ENCODE results near the gene GRIA1. TPM values are rescaled to one million over a fixed set of nuclear protein-coding genes. Genes with fewer than 3 reads are reported as not detected.

Gene GRIA1
- total RNA-seq, 2 experiments from 2014 or later, result not detected

DNA sequence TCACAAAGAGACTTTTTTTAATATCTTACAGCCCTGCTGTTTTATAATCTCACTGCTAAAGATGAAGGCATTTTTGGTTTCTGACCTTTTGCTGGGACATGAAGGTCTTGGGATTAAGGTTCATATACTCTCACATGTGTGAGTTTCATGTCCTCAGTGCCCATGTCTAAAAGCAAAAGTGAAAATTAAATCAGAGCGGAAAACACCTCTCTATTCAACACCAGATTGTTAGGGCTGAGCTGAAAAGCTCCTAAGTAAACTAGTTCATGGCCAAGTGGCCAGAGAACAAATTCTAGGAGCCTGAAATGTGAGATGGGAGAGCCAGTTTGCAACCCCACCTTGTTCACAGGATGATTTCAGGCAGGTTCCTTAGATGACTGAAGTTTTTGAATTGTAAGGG lies 110.9 kb downstream of the GRIA1 start:
- CTCF ChIA-PET, result no interaction called here
- intact Hi-C loops (cut with micrococcal nuclease), result no loop called here

GRCh38 chr5:153605386-153605785 lies 114.9 kb downstream of the GRIA1 start:
- intact Hi-C loops (cut with micrococcal nuclease), result no loop called here
- Mint-ChIP-seq H3K27me3 (ENCODE audit: low read depth) (no peaks in the 10 kb centered on the region), H3K9me3 (no peaks in the 10 kb centered on the region), H3K4me1 (ENCODE audit: low read depth) (no peaks in the 10 kb centered on the region), H3K36me3 (ENCODE audit: low read depth) (no peaks in the 10 kb centered on the region), H3K4me3 (no peak overlapping the region), H3K27ac (no peak overlapping the region)
- no peak for DNase-seq
- CTCF ChIA-PET, result no interaction called here

More for the DNA sequence above, 110.9 kb downstream of the GRIA1 start:
- no peak for DNase-seq
- H3K36me3 Mint-ChIP-seq (ENCODE audit: low read depth), result no peaks in the 10 kb centered on the region
- H3K27me3 Mint-ChIP-seq (ENCODE audit: low read depth), result no peaks in the 10 kb centered on the region
- no peak overlapping the region for H3K4me3 Mint-ChIP-seq
- H3K4me1 Mint-ChIP-seq (ENCODE audit: low read depth), result no peaks in the 10 kb centered on the region
- H3K9me3 Mint-ChIP-seq, result no peaks in the 10 kb centered on the region
- no peak overlapping the region for H3K27ac Mint-ChIP-seq

- Mint-ChIP-seq H3K9me3 (no peaks in the 10 kb centered on the region), H3K27ac (no peak overlapping the region), H3K27me3 (ENCODE audit: low read depth) (peaks cover 2% of the 10 kb centered on the region), H3K36me3 (ENCODE audit: low read depth) (no peaks in the 10 kb centered on the region), H3K4me1 (ENCODE audit: low read depth) (no peaks in the 10 kb centered on the region), H3K4me3 (no peak overlapping the region)
- CTCF ChIA-PET, result no interaction called here
- DNase-seq, result no peak
- intact Hi-C loops (cut with micrococcal nuclease), result no loop called here
Measured at GRCh38 chr5:153610009-153610408, 119.5 kb downstream of the GRIA1 start.

DNA sequence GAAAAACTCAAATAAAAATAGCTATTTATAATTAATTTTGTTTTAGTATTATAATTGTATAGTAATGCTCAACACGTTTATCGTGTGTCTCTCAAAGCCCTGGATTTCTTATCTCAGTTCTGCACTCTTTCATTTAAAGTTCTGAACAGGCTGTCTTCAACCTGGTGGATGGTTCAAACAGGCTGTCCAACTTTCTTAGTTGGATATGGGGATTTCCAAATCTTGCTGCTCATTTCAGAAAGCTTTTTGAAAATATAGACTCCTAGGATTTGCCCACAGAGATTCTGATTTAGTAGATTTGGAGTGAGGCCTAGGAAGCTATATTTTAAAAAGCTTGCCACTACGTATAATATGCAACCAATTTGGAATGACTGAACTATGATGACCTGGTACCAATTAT lies 120.3 kb downstream of the GRIA1 start:
- H3K27me3 Mint-ChIP-seq (ENCODE audit: low read depth), result peaks cover 2% of the 10 kb centered on the region
- CTCF ChIA-PET, result no interaction called here
- no peaks in the 10 kb centered on the region for H3K4me1 Mint-ChIP-seq (ENCODE audit: low read depth)
- H3K9me3 Mint-ChIP-seq, result no peaks in the 10 kb centered on the region
- H3K4me3 Mint-ChIP-seq, result no peak overlapping the region
- H3K27ac Mint-ChIP-seq, result no peak overlapping the region
- DNase-seq, result no peak
- no peaks in the 10 kb centered on the region for H3K36me3 Mint-ChIP-seq (ENCODE audit: low read depth)
- intact Hi-C loops (cut with micrococcal nuclease), result no loop called here

DNA sequence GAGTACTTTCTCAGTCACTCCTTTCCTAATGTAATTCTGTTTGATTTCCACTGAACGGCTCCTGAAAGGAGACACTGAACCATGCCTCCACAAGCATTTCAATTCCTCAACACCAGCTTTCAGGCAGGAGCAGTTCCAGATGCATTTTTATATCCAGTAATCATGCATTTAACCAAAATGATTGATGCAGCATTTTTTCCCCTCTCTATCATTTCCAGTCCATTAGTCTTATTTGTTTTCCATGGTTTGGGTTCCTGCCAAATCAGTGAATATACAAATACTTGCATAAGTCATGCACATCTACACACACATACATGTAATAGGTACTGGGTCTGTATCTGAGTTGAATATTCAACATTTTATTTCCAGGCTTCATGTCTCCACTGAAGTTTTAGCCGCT lies 122.7 kb downstream of the GRIA1 start:
- Mint-ChIP-seq H3K9me3 (no peaks in the 10 kb centered on the region), H3K27me3 (ENCODE audit: low read depth) (peaks cover 2% of the 10 kb centered on the region), H3K4me1 (ENCODE audit: low read depth) (no peaks in the 10 kb centered on the region), H3K4me3 (no peak overlapping the region), H3K27ac (no peak overlapping the region), H3K36me3 (ENCODE audit: low read depth) (no peaks in the 10 kb centered on the region)
- no peak for DNase-seq
- CTCF ChIA-PET, result interaction anchor here (0.6 kb wide), 1 partner anchor 346 kb away, joined by 3 read pairs; no protein-coding TSS in a partner anchor
- intact Hi-C loops (cut with micrococcal nuclease), result no loop called here

DNA sequence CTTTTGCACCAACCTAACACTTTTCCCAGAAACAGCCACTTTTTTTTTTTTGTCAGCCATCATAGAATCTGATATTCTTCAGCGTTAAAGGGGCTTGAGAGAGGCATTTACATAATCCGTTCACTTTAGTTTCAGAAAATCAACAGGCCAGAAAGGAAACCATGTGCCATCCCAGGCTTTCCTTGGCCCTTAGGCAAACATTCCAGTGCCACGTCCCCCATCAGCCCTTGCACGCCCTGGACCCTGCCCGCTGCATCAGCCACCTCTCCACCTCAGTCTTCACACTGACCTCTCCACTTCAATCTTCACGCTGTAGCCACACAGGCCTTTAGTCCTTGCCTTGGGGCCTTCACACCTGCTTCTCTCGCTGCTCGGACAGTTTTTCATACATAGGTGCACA lies 123.2 kb downstream of the GRIA1 start:
- intact Hi-C loops (cut with micrococcal nuclease), result no loop called here
- no peak overlapping the region for H3K27ac Mint-ChIP-seq
- H3K36me3 Mint-ChIP-seq (ENCODE audit: low read depth), result no peaks in the 10 kb centered on the region
- no peaks in the 10 kb centered on the region for H3K9me3 Mint-ChIP-seq
- no peak overlapping the region for H3K4me3 Mint-ChIP-seq
- CTCF ChIA-PET, result no interaction called here
- H3K27me3 Mint-ChIP-seq (ENCODE audit: low read depth), result peaks cover 2% of the 10 kb centered on the region
- H3K4me1 Mint-ChIP-seq (ENCODE audit: low read depth), result no peaks in the 10 kb centered on the region
- DNase-seq, result no peak

DNA sequence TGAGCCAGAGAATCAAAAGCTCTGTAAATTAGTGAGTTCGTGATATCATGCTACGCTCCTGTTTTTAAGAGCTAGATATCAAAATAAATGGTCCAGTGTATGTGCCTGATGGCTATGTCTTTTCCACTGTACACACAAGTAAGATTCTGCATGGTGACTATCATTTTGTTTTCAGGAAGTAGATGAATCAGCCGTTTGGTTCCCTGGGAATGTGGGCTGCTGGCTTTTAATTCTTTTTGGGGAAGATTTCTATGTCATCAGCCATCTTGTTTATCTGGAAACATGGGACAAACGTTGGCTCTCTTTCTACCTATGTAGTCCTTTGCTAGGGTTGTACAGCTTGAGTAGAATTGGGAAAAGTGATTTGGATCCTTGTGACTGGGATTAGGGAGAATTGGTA lies 126.7 kb downstream of the GRIA1 start:
- intact Hi-C loops (cut with micrococcal nuclease), result no loop called here
- no peak for DNase-seq
- Mint-ChIP-seq H3K36me3 (ENCODE audit: low read depth) (no peaks in the 10 kb centered on the region), H3K27ac (no peak overlapping the region), H3K4me1 (ENCODE audit: low read depth) (no peaks in the 10 kb centered on the region), H3K27me3 (ENCODE audit: low read depth) (peaks cover 2% of the 10 kb centered on the region), H3K4me3 (no peak overlapping the region), H3K9me3 (no peaks in the 10 kb centered on the region)
- CTCF ChIA-PET, result no interaction called here

GRCh38 chr5:153618307-153618706 lies 127.8 kb downstream of the GRIA1 start:
- no peak for DNase-seq
- no peak overlapping the region for H3K27ac Mint-ChIP-seq
- no peaks in the 10 kb centered on the region for H3K36me3 Mint-ChIP-seq (ENCODE audit: low read depth)
- no peak overlapping the region for H3K4me3 Mint-ChIP-seq
- H3K27me3 Mint-ChIP-seq (ENCODE audit: low read depth), result peaks cover 2% of the 10 kb centered on the region
- intact Hi-C loops (cut with micrococcal nuclease), result no loop called here
- CTCF ChIA-PET, result no interaction called here
- no peaks in the 10 kb centered on the region for H3K4me1 Mint-ChIP-seq (ENCODE audit: low read depth)
- no peaks in the 10 kb centered on the region for H3K9me3 Mint-ChIP-seq

DNA sequence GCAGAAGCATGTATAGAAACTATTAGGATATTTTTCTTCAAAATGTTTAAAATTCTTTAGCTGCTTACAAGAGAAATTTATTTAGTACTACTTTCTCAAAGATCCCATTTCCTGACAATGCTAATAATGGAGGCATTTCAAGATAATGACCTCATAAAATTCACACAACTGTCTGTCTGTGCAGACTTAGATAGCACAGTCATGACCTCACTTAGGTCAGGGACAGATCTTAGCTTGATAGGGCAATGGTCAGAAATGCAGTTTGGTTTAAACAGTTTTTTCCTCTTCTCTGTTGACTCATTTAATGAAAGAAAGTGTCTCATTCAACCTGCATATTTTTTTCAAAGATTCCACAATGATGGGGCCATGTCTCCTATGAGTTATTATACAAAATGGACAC lies 128.4 kb downstream of the GRIA1 start:
- no peaks in the 10 kb centered on the region for H3K9me3 Mint-ChIP-seq
- CTCF ChIA-PET, result no interaction called here

DNA sequence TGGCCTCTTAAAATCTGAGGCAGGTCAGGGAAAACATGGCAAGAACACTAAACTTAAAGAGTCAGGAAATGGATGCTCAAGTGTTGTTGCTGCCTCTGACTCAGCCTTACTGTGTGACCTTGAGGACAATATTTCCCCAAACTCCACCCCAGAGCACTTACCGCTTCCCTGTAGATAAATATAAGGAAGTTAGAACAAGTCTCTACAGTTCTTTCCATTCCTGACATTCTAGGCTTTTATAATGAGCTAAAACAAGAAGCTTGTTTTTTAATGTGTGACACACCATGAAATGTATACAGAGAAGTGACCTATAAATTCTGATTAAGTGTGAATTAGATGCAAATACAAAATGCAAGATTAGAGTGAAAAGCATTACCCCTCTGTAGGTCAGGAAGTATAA lies 129.3 kb downstream of the GRIA1 start:
- intact Hi-C loops (cut with micrococcal nuclease), result no loop called here
- H3K27ac Mint-ChIP-seq, result no peak overlapping the region
- H3K4me3 Mint-ChIP-seq, result no peak overlapping the region
- CTCF ChIA-PET, result no interaction called here
- no peaks in the 10 kb centered on the region for H3K4me1 Mint-ChIP-seq (ENCODE audit: low read depth)
- H3K27me3 Mint-ChIP-seq (ENCODE audit: low read depth), result no peaks in the 10 kb centered on the region
- H3K9me3 Mint-ChIP-seq, result no peaks in the 10 kb centered on the region
- H3K36me3 Mint-ChIP-seq (ENCODE audit: low read depth), result no peaks in the 10 kb centered on the region
- no peak for DNase-seq

More for the DNA sequence above, 128.4 kb downstream of the GRIA1 start:
- intact Hi-C loops (cut with micrococcal nuclease), result no loop called here
- DNase-seq, result no peak
- H3K27me3 Mint-ChIP-seq (ENCODE audit: low read depth), result no peaks in the 10 kb centered on the region
- no peaks in the 10 kb centered on the region for H3K36me3 Mint-ChIP-seq (ENCODE audit: low read depth)
- no peak overlapping the region for H3K27ac Mint-ChIP-seq
- no peak overlapping the region for H3K4me3 Mint-ChIP-seq
- no peaks in the 10 kb centered on the region for H3K4me1 Mint-ChIP-seq (ENCODE audit: low read depth)

GRCh38 chr5:153623124-153623523 lies 132.7 kb downstream of the GRIA1 start:
- CTCF ChIA-PET, result no interaction called here
- intact Hi-C loops (cut with micrococcal nuclease), result no loop called here
- Mint-ChIP-seq H3K9me3 (no peaks in the 10 kb centered on the region), H3K4me1 (ENCODE audit: low read depth) (no peaks in the 10 kb centered on the region), H3K27me3 (ENCODE audit: low read depth) (peaks cover 5% of the 10 kb centered on the region), H3K4me3 (no peak overlapping the region), H3K27ac (no peak overlapping the region), H3K36me3 (ENCODE audit: low read depth) (no peaks in the 10 kb centered on the region)
- DNase-seq, result no peak

DNA sequence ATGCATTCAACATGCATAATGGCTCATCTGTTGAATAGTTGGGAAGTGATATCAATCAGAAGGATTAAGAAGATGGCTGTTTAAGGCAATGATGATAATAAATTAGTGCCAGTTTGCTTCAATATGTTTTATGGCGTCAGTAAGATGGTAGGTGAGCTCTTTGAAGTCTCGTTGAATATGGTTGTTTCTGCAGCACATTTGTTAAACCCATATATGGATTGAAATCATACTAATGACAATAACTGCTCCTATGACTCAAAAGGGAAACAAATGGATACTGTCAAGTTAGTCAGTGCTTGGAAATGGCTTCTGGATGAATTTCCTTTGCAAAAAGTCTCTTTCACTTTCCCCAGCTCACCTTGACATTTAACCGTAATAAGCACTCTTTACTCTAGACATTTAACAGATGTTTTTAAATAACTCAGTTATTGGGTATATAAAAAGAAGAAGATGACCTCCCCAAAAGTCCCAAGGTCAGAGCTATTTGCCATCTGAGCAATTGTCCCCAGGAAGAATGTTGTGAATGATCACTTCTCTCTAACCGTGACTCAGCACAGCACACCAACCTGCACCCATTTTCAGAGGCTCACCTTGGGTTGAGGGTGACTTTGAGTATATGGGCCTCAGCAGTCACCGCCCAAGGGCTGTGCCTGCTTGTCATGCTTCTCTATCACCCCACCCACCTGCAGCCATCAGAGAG lies 133.4 kb downstream of the GRIA1 start:
- Mint-ChIP-seq H3K27me3 (ENCODE audit: low read depth) (peaks cover 5% of the 10 kb centered on the region), H3K27ac (no peak overlapping the region), H3K9me3 (no peaks in the 10 kb centered on the region), H3K36me3 (ENCODE audit: low read depth) (no peaks in the 10 kb centered on the region), H3K4me1 (ENCODE audit: low read depth) (no peaks in the 10 kb centered on the region), H3K4me3 (no peak overlapping the region)
- DNase-seq, result no peak
- intact Hi-C loops (cut with micrococcal nuclease), result no loop called here
- CTCF ChIA-PET, result no interaction called here

DNA sequence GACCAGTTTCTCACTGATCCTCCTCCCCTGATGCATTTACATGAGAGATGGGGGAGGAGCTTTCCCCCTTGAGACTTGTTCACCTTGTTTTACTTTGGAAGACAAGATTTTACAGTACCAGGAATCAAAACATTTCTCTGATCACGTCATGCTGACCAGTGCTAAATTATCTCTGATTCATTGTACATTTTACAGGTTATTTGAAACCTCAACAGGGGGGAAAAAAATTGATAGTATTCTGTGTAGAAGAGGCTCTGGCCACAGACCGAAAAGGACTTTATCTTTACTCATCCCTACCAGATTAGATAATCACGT lies 133.9 kb downstream of the GRIA1 start:
- no peak for DNase-seq
- Mint-ChIP-seq H3K9me3 (no peaks in the 10 kb centered on the region), H3K4me1 (ENCODE audit: low read depth) (no peaks in the 10 kb centered on the region), H3K36me3 (ENCODE audit: low read depth) (no peaks in the 10 kb centered on the region), H3K27me3 (ENCODE audit: low read depth) (peaks cover 5% of the 10 kb centered on the region), H3K27ac (no peak overlapping the region), H3K4me3 (no peak overlapping the region)
- intact Hi-C loops (cut with micrococcal nuclease), result no loop called here
- CTCF ChIA-PET, result no interaction called here

Data from activated naive CD4-positive, alpha-beta T cell treated with anti-CD3 and anti-CD28 coated beads for 36 hours (primary cell).